ENCODE results near the gene GLYATL3. TPM values are rescaled to one million over a fixed set of nuclear protein-coding genes. Genes with fewer than 3 reads are reported as not detected.
A peak's percentile ranks its signal among the peaks of the same experiment; 100 is the strongest.

GLYATL3 gene
- not detected for total RNA-seq

DNA sequence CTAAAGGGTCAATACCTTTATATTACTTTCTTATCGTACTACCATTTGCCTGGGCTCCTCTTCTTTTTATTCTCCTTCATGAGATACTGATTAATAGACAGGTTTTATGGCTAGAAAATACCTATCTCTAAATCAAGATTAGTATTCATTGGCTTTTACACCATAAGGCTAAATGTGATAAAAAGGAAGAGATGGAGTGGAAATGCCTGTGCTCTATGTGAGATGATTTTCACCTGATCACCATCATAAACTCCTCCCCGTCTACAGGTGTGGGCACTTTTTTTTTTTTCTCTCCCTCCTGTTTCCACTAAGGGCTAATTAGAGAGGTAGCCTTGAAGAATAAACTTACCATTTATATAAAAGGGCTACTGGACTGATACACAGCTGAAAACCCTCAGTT is at the start of gene GLYATL3:
Gene GLYATL3 (plus strand): TSS at position 301 of the 400 bp plus-strand sequence. CDS start 12,068 bp downstream, outside the sequence.
- H3K4me1 ChIP-seq: no peaks in the 10 kb centered on the region
- DNase-seq (ENCODE audit: low spot score): no peak
- no peak within 1 kb of the TSS for H3K4me3 ChIP-seq
- H3K9me3 ChIP-seq: no peaks in the 10 kb centered on the region
- no peak within 1 kb of the TSS for H3K27ac ChIP-seq
- H3K36me3 ChIP-seq: no peaks in the 10 kb centered on the region
- TF ChIP-seq, protein P1, sequence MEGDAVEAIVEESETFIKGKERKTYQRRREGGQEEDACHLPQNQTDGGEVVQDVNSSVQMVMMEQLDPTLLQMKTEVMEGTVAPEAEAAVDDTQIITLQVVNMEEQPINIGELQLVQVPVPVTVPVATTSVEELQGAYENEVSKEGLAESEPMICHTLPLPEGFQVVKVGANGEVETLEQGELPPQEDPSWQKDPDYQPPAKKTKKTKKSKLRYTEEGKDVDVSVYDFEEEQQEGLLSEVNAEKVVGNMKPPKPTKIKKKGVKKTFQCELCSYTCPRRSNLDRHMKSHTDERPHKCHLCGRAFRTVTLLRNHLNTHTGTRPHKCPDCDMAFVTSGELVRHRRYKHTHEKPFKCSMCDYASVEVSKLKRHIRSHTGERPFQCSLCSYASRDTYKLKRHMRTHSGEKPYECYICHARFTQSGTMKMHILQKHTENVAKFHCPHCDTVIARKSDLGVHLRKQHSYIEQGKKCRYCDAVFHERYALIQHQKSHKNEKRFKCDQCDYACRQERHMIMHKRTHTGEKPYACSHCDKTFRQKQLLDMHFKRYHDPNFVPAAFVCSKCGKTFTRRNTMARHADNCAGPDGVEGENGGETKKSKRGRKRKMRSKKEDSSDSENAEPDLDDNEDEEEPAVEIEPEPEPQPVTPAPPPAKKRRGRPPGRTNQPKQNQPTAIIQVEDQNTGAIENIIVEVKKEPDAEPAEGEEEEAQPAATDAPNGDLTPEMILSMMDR (IDR thresholded peaks at IDR 0.05): no peak
- H3K27me3 ChIP-seq: no peaks in the 10 kb centered on the region

DNA sequence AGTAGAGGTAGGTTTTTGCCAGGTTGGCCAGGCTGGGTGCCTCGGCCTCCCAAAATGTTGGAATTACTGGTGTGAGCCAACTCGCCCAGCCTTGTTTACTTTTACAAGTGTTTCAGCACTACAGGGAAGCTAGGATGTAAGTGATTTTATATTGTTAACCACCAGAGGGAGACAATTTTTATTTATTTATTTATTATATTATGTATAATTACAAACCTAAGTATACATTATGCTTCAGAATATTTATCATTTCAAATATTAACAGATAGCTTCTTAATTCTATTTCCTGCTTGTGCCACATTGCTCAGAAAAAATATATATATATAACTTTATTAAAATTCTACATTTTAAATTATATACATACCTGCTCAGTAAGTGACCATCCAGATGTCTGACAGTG is 46.5 kb upstream of the GLYATL3 start:
- no peak for DNase-seq (ENCODE audit: low spot score)
- H3K9me3 ChIP-seq: no peaks in the 10 kb centered on the region
- no peak overlapping the region for H3K27ac ChIP-seq
- H3K36me3 ChIP-seq: peaks cover 45% of the 10 kb centered on the region
- no peaks in the 10 kb centered on the region for H3K4me1 ChIP-seq
- TF ChIP-seq, protein P1 (IDR thresholded peaks at IDR 0.05): peak in 1 of 2 donors; percentile 48
- H3K27me3 ChIP-seq: no peaks in the 10 kb centered on the region
- H3K4me3 ChIP-seq: no peak overlapping the region

DNA sequence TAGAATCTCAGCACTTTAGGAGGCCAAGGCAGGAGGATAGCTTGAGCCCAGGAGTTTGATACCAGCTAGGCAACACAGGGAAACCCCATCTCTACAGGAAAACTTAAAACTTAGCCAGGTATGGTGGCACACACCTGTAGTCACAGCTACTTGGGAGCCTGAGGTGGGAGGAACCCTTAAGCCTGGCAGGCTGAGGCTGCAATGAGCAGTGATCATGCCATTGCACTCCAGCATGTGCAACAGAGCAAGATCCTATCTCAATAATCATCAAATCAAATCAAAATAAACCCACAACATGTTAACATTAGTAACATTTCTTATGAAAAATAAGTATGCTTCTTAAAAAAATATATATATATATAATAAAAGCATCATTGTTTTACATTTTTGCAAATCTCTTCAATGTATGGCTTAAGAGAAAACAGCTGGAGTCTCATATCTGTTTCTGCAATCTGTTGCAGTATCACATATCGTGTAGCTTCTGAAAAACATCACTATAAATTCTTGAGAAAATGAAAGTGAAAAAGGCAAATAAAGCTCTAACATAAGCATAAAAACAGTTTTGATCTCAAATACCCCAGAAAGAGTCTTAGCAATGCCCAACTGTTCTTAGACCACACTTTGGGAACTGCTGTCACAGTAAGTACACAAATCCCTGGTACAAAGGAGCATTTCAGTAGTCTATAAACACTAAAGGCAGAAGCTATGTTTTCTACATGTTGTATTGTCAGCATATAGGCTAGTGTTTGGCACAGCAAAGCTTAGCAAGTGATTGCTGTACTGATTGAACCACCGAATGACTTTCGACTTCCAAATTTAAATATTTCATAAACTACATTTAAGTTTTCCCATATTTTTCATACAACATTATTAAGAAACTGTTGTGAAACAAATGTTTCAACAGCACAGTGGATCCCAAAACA is 44.7 kb upstream of the GLYATL3 start:
- Histone ChIP-seq H3K36me3 (peaks cover 32% of the 10 kb centered on the region), H3K4me3 (no peak overlapping the region)
- TF ChIP-seq, protein P1 (IDR thresholded peaks at IDR 0.05): no peak

DNA sequence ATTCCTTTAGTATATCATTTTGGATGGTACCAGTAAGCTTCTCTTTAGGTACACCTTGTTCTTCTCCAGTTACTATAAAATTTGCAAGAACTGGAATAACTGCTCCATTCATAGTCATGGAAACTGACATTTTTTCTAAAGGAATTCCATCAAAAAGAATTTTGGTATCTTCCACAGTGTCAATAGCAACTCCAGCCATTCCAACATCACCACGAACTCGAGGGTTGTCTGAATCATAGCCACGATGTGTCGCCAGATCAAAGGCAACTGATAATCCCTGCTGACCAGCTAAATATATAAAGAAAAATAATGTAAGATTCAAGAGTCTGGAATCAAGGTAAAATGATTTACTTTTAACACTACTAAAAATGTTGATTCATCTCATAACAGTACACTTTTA is 42.0 kb upstream of the GLYATL3 start:
- Histone ChIP-seq H3K36me3 (peaks cover 20% of the 10 kb centered on the region), H3K4me1 (peaks cover 0 to 17% of the 10 kb centered on the region in 2 donors), H3K4me3 (no peak overlapping the region), H3K9me3 (no peaks in the 10 kb centered on the region), H3K27me3 (no peaks in the 10 kb centered on the region), H3K27ac (no peak overlapping the region)
- TF ChIP-seq, protein P1 (IDR thresholded peaks at IDR 0.05): no peak
- DNase-seq (ENCODE audit: low spot score): no peak

More for the DNA sequence above, 44.7 kb upstream of the GLYATL3 start:
- Histone ChIP-seq H3K4me1 (no peaks in the 10 kb centered on the region), H3K27ac (no peak overlapping the region), H3K27me3 (no peaks in the 10 kb centered on the region), H3K9me3 (no peaks in the 10 kb centered on the region)
- no peak for DNase-seq (ENCODE audit: low spot score)

DNA sequence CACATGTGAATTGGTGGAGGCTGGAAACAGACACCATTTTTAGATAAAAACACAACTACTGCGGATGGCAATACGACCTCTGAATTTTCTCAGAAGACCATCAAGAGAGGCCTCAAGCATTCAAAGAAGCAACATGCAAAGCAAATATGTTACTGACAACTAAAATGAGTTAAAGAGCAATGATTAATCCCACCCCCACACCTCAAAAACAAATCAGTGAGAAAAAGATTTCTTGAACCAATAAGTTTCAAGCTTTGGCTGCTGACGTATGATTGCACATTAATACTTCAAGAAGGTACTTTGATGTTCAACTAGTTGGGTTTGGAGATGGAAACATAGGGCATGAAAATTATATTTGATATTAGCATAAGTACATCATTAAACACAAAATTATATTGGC is 37.7 kb upstream of the GLYATL3 start:
- TF ChIP-seq, protein P1 (IDR thresholded peaks at IDR 0.05): no peak
- DNase-seq (ENCODE audit: low spot score): no peak
- Histone ChIP-seq H3K9me3 (no peaks in the 10 kb centered on the region), H3K4me3 (peak overlapping the region; percentile 67 to 73), H3K36me3 (no peaks in the 10 kb centered on the region), H3K27ac (peak overlapping the region; percentile 77 to 88), H3K4me1 (peaks cover 0 to 25% of the 10 kb centered on the region in 2 donors), H3K27me3 (no peaks in the 10 kb centered on the region)
